ENCODE data around the gene RHBDD1. TPM values are rescaled to one million over a fixed set of nuclear protein-coding genes. Genes with fewer than 3 reads are reported as not detected.

RHBDD1 gene
- total and polyA plus RNA-seq, 2 donors (not counting 1 experiment from before 2014, with no cell fraction given) = 21.2 to 128 TPM

GRCh38 chr2:226983895-226984749 is 148.3 kb downstream of the RHBDD1 start:
- no peak for TF ChIP-seq EZH2 (IDR thresholded peaks at IDR 0.05; ENCODE audit: borderline replicate concordance, insufficient read depth, low read depth, low read length, poor library complexity, severe bottlenecking)
- no peak for TF ChIP-seq CTCF (IDR thresholded peaks at IDR 0.05)
- H3K36me3 ChIP-seq (replicated peaks in 1 of 2; ENCODE audit: control extremely low read depth in 1 of 2, control insufficient read depth in 1 of 2, extremely low read depth in 1 of 2, insufficient read depth in 2 of 2, low read length in 1 of 2) = peaks cover 2 to 18% of the 10 kb centered on the region in 2 experiments
- 81% methylated on average over 9 of the region's 12 CpGs for WGBS (ENCODE audit: insufficient coverage)
- no peaks in the 10 kb centered on the region for H3K9me3 ChIP-seq (ENCODE audit: control extremely low read depth in 1 of 3, control insufficient read depth in 2 of 3, insufficient read depth in 1 of 3, low read length in 2 of 3)
- ChIA-PET CTCF (interaction anchor here (0.6 to 4.1 kb wide), 13 partner anchors 75 to 1323 kb away, joined by 3 to 70 read pairs (median 4); partner anchors contain the start of gene IRS1), POLR2A (interaction anchor here (0.6 to 1.8 kb wide), 3 partner anchors 149 to 1096 kb away, joined by 4 to 11 read pairs (median 8); partner anchors contain the start of gene RHBDD1)
- H3K4me3 ChIP-seq (ENCODE audit: control extremely low read depth in 1 of 5, extremely low read depth in 1 of 5, insufficient read depth in 1 of 5, low read depth in 2 of 5, low read length in 4 of 5) = no peak overlapping the region
- peaks cover 18 to 20% of the 10 kb centered on the region in 2 donors for H3K4me1 ChIP-seq (ENCODE audit: control insufficient read depth in 2 of 2, insufficient read depth in 2 of 2, low read length in 2 of 2)
- Mint-ChIP-seq H3K27me3 (no peaks in the 10 kb centered on the region), H3K9me3 (ENCODE audit: insufficient read depth) (no peaks in the 10 kb centered on the region), H3K4me3 (no peak overlapping the region), H3K27ac (peak overlapping the region; percentile 86), H3K4me1 (peaks cover 28% of the 10 kb centered on the region)
- no peaks in the 10 kb centered on the region for H3K27me3 ChIP-seq (replicated peaks in 1 of 4; ENCODE audit: control extremely low read depth in 1 of 4, control insufficient read depth in 3 of 4, insufficient read depth in 4 of 4, low read length in 3 of 4)
- DNase-seq = no peak
- peak overlapping the region; percentile 47 for H3K4me2 ChIP-seq (replicated peaks; ENCODE audit: low read depth, low read length, poor library complexity, severe bottlenecking)
- peaks cover 11% of the 10 kb centered on the region for H4K20me1 ChIP-seq (ENCODE audit: control insufficient read depth, insufficient read depth, low read length, poor library complexity, severe bottlenecking)
- H3K27ac ChIP-seq (ENCODE audit: low read length in 2 of 2) = peak overlapping the region; percentile 50 to 80
- H2AFZ ChIP-seq (ENCODE audit: insufficient read depth, low read depth, low read length, poor library complexity, severe bottlenecking) = no peak overlapping the region
- peak overlapping the region; percentile 19 for H3K9ac ChIP-seq (ENCODE audit: low read length)
- intact Hi-C loops (cut with micrococcal nuclease) = loop anchor here (2.0 kb wide), 2 partner anchors 77 to 561 kb away; no protein-coding TSS in a partner anchor
- H3K79me2 ChIP-seq (ENCODE audit: control insufficient read depth, insufficient read depth, low read length) = no peaks in the 10 kb centered on the region
- ATAC-seq (ENCODE audit: low read depth) = no peak
